Raji (cell line): Measurements from ENCODE around the gene RGS4.

ENCODE experiments used
- POLR2A ChIP-seq: IDR thresholded peaks from 2 replicates; pipeline ENCODE4 v1.6.1; 2011; ENCODE audit warnings: low read depth, low read length, control low read depth; ENCODE audit not compliant: insufficient read depth

RGS4 gene

GRCh38 chr1:163060343-163061007, 8.7 kb upstream of the RGS4 start:
- no peak for TF ChIP-seq POLR2A

GRCh38 chr1:163063143-163063542, 6.0 kb upstream of the RGS4 start:
- TF ChIP-seq POLR2A: no peak

GRCh38 chr1:163063610-163064009, 5.6 kb upstream of the RGS4 start:
- no peak for TF ChIP-seq POLR2A

- TF ChIP-seq POLR2A: no peak
These were observed 3.0 kb upstream of the RGS4 start for GRCh38 chr1:163066168-163066567.

- no peak for TF ChIP-seq POLR2A
These were observed 2.5 kb upstream of the RGS4 start for GRCh38 chr1:163066686-163067085.

- no peak for TF ChIP-seq POLR2A
These were observed 445 bp upstream of the RGS4 start for GRCh38 chr1:163068716-163069115.

- no peak for TF ChIP-seq POLR2A
These were observed 605 bp downstream of the RGS4 start for GRCh38 chr1:163069655-163070277.

- no peak for TF ChIP-seq POLR2A
These were observed 2.5 kb downstream of the RGS4 start for GRCh38 chr1:163071405-163072255.

- TF ChIP-seq POLR2A: no peak
These were observed 3.5 kb downstream of the RGS4 start for GRCh38 chr1:163072658-163073057.

GRCh38 chr1:163074004-163074403, 4.8 kb downstream of the RGS4 start:
- no peak for TF ChIP-seq POLR2A

GRCh38 chr1:163074716-163075284, 5.6 kb downstream of the RGS4 start:
- no peak for TF ChIP-seq POLR2A

- no peak for TF ChIP-seq POLR2A
These were observed 6.9 kb downstream of the RGS4 start for GRCh38 chr1:163076044-163076443.

GRCh38 chr1:163076446-163076845, 7.3 kb downstream of the RGS4 start:
- no peak for TF ChIP-seq POLR2A

GRCh38 chr1:163076981-163077761, 8.0 kb downstream of the RGS4 start:
- no peak for TF ChIP-seq POLR2A

GRCh38 chr1:163082971-163083370, 13.8 kb downstream of the RGS4 start:
- TF ChIP-seq POLR2A: no peak

- no peak for TF ChIP-seq POLR2A
These were observed 14.5 kb downstream of the RGS4 start for GRCh38 chr1:163083690-163084089.

GRCh38 chr1:163084330-163084729, 15.2 kb downstream of the RGS4 start:
- TF ChIP-seq POLR2A: no peak
